Measurements from ENCODE around the gene LIMCH1. TPM values are rescaled to one million over a fixed set of nuclear protein-coding genes. Genes with fewer than 3 reads are reported as not detected.

LIMCH1 gene
- total and polyA plus RNA-seq, 12 donors = 28.2 to 206 (median 62.3) TPM

- Histone ChIP-seq H3K9me3 (replicated peaks in 1 of 3) (no peaks in the 10 kb centered on the region), H3K4me1 (replicated peaks in 1 of 2) (no peaks in the 10 kb centered on the region), H3K27ac (no peak overlapping the region), H3K36me3 (replicated peaks in 1 of 2) (no peaks in the 10 kb centered on the region), H3K27me3 (no peaks in the 10 kb centered on the region), H3K4me3 (no peak overlapping the region)
- TF ChIP-seq, protein P1, sequence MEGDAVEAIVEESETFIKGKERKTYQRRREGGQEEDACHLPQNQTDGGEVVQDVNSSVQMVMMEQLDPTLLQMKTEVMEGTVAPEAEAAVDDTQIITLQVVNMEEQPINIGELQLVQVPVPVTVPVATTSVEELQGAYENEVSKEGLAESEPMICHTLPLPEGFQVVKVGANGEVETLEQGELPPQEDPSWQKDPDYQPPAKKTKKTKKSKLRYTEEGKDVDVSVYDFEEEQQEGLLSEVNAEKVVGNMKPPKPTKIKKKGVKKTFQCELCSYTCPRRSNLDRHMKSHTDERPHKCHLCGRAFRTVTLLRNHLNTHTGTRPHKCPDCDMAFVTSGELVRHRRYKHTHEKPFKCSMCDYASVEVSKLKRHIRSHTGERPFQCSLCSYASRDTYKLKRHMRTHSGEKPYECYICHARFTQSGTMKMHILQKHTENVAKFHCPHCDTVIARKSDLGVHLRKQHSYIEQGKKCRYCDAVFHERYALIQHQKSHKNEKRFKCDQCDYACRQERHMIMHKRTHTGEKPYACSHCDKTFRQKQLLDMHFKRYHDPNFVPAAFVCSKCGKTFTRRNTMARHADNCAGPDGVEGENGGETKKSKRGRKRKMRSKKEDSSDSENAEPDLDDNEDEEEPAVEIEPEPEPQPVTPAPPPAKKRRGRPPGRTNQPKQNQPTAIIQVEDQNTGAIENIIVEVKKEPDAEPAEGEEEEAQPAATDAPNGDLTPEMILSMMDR (IDR thresholded peaks at IDR 0.05) = no peak
- TF ChIP-seq POLR2A (IDR thresholded peaks at IDR 0.05) = no peak
- no peak for DNase-seq
- WGBS, 4 donors = 66 to 88% (median 74%) methylated on average over 3 of the region's 3 CpGs
- intact Hi-C loops (cut with DNase I) = no loop called here
Observed at GRCh38 chr4:41602886-41603498, 65.0 kb downstream of the LIMCH1 start.

DNA sequence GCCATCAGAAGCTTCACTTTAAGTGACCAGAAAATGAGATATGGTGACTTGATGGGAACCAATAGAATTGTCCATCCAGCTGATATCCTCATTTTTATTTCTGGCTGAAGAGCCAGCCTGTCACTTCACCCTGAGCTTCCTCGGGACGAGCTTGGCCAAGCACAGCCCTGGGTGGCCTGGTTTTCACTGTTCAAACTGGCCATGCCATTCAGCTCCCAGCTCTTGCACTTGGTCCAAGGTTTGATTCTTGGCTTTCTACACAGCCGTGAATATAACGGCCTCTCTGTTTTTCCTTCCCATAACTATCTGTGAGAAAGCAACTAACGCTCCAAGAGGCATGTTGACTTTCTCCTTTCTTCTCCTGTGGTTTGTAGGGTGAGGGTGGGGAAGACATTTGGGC is 71.9 kb downstream of the LIMCH1 start:
- intact Hi-C loops (cut with DNase I) = no loop called here
- Histone ChIP-seq H3K4me1 (replicated peaks in 1 of 2) (peaks cover 7 to 26% of the 10 kb centered on the region in 2 donors), H3K27ac (no peak overlapping the region), H3K27me3 (no peaks in the 10 kb centered on the region), H3K36me3 (replicated peaks in 1 of 2) (no peaks in the 10 kb centered on the region), H3K4me3 (no peak overlapping the region), H3K9me3 (replicated peaks in 1 of 3) (no peaks in the 10 kb centered on the region)
- no peak for DNase-seq
- whole genome bisulfite sequencing, 4 donors = 94 to 97% (median 95%) methylated on average over 5 of the region's 5 CpGs
- TF ChIP-seq, protein P1 (IDR thresholded peaks at IDR 0.05) = no peak
- no peak for TF ChIP-seq POLR2A (IDR thresholded peaks at IDR 0.05)

GRCh38 chr4:41610474-41610873 is 72.5 kb downstream of the LIMCH1 start:
- Histone ChIP-seq H3K36me3 (replicated peaks in 1 of 2) (no peaks in the 10 kb centered on the region), H3K27me3 (no peaks in the 10 kb centered on the region), H3K4me3 (no peak overlapping the region), H3K4me1 (replicated peaks in 1 of 2) (peaks cover 7 to 26% of the 10 kb centered on the region in 2 donors), H3K9me3 (replicated peaks in 1 of 3) (no peaks in the 10 kb centered on the region), H3K27ac (no peak overlapping the region)
- WGBS, 4 donors = 91 to 97% (median 97%) methylated on average over 3 of the region's 3 CpGs
- intact Hi-C loops (cut with DNase I) = no loop called here
- no peak for DNase-seq
- TF ChIP-seq POLR2A (IDR thresholded peaks at IDR 0.05) = no peak
- TF ChIP-seq, protein P1 (IDR thresholded peaks at IDR 0.05) = no peak

- intact Hi-C loops (cut with DNase I) = no loop called here
- TF ChIP-seq, protein P1 (IDR thresholded peaks at IDR 0.05) = no peak
- TF ChIP-seq POLR2A (IDR thresholded peaks at IDR 0.05) = no peak
- Histone ChIP-seq H3K4me1 (replicated peaks in 1 of 2) (peaks cover 7 to 26% of the 10 kb centered on the region in 2 donors), H3K36me3 (replicated peaks in 1 of 2) (no peaks in the 10 kb centered on the region), H3K27ac (peak overlapping the region in 1 of 5 donors; percentile 61), H3K4me3 (no peak overlapping the region), H3K27me3 (no peaks in the 10 kb centered on the region), H3K9me3 (replicated peaks in 1 of 3) (no peaks in the 10 kb centered on the region)
- DNase-seq = no peak
- WGBS, 4 donors = 85 to 91% (median 89%) methylated on average over 1 of the region's 1 CpG
Observed at GRCh38 chr4:41611124-41611838, 73.3 kb downstream of the LIMCH1 start.

Measured in adrenal gland (tissue), 12 donors.